ENCODE data around the gene EBI3.
"Not testable (repeated sequence)": the region's sequence is repeated elsewhere in the genome, so short reads cannot be mapped to it uniquely, and the experiment has no call there.

The EBI3 gene

GRCh38 chr19:4189641-4190040 lies 39.7 kb upstream of the EBI3 start:
- no peaks in the 10 kb centered on the region for H3K36me3 ChIP-seq (ENCODE audit: control insufficient read depth, insufficient read depth, low read length)
- no peaks in the 10 kb centered on the region for H3K79me2 ChIP-seq
- H3K4me3 ChIP-seq (ENCODE audit: low read depth, low read length): no peak overlapping the region
- H2AFZ ChIP-seq: no peak overlapping the region
- H3K4me1 ChIP-seq: no peaks in the 10 kb centered on the region
- no peak for TF ChIP-seq CTCF (IDR thresholded peaks at IDR 0.05)
- no peaks in the 10 kb centered on the region for H3K9me3 ChIP-seq (ENCODE audit: control insufficient read depth, low read length)
- no peak overlapping the region for H3K27ac ChIP-seq
- H3K9ac ChIP-seq: no peak overlapping the region
- H3K27me3 ChIP-seq (ENCODE audit: control insufficient read depth, insufficient read depth, low read length): no peaks in the 10 kb centered on the region
- H3K4me2 ChIP-seq (ENCODE audit: low read length): no peak overlapping the region

GRCh38 chr19:4192537-4192936 lies 36.8 kb upstream of the EBI3 start:
- not testable (repeated sequence) for H3K27ac ChIP-seq; H3K9ac ChIP-seq; H3K27me3 ChIP-seq (ENCODE audit: control insufficient read depth, insufficient read depth, low read length); H3K9me3 ChIP-seq (ENCODE audit: control insufficient read depth, low read length); H2AFZ ChIP-seq; H3K79me2 ChIP-seq; H3K4me3 ChIP-seq (ENCODE audit: low read depth, low read length); H3K4me1 ChIP-seq; H3K4me2 ChIP-seq (ENCODE audit: low read length); H3K36me3 ChIP-seq (ENCODE audit: control insufficient read depth, insufficient read depth, low read length)

DNA sequence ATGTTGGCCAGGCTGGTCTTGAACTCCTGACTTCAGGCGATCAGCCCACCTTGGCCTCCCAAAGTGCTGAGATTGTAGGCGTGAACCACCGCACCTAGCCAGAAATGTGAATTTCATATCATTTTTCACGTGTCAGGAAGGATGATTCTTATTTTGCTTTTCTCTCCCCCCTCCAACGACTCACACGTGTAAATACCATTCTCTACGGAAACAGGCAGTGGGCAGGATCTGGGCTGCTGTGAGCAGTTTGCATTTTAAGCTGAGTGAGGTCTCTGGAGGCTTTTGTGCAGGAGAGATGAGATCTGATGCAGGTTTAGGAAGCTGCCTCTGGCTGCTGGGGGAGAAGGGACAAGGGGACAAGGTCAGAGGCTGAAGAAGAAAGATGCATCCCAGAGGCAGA lies 35.0 kb upstream of the EBI3 start:
- H3K9me3 ChIP-seq (ENCODE audit: control insufficient read depth, low read length): no peaks in the 10 kb centered on the region

GRCh38 chr19:4196009-4196408 lies 33.3 kb upstream of the EBI3 start:
- H3K9ac ChIP-seq: no peak overlapping the region
- no peak overlapping the region for H2AFZ ChIP-seq
- no peaks in the 10 kb centered on the region for H3K36me3 ChIP-seq (ENCODE audit: control insufficient read depth, insufficient read depth, low read length)
- no peaks in the 10 kb centered on the region for H3K79me2 ChIP-seq
- no peaks in the 10 kb centered on the region for H3K9me3 ChIP-seq (ENCODE audit: control insufficient read depth, low read length)
- H3K4me2 ChIP-seq (ENCODE audit: low read length): no peak overlapping the region
- no peaks in the 10 kb centered on the region for H3K4me1 ChIP-seq
- no peak for TF ChIP-seq CTCF (IDR thresholded peaks at IDR 0.05)
- no peak overlapping the region for H3K27ac ChIP-seq
- H3K4me3 ChIP-seq (ENCODE audit: low read depth, low read length): no peak overlapping the region
- peaks cover 4% of the 10 kb centered on the region for H3K27me3 ChIP-seq (ENCODE audit: control insufficient read depth, insufficient read depth, low read length)

More for the DNA sequence above, 35.0 kb upstream of the EBI3 start:
- Histone ChIP-seq H3K4me3 (ENCODE audit: low read depth, low read length) (no peak overlapping the region), H2AFZ (no peak overlapping the region), H3K4me1 (no peaks in the 10 kb centered on the region), H3K27ac (no peak overlapping the region), H3K79me2 (no peaks in the 10 kb centered on the region), H3K4me2 (ENCODE audit: low read length) (no peak overlapping the region), H3K27me3 (ENCODE audit: control insufficient read depth, insufficient read depth, low read length) (peaks cover 4% of the 10 kb centered on the region), H3K9ac (no peak overlapping the region), H3K36me3 (ENCODE audit: control insufficient read depth, insufficient read depth, low read length) (no peaks in the 10 kb centered on the region)
- TF ChIP-seq CTCF (IDR thresholded peaks at IDR 0.05): no peak

- Histone ChIP-seq H3K4me1 (no peaks in the 10 kb centered on the region), H3K36me3 (ENCODE audit: control insufficient read depth, insufficient read depth, low read length) (no peaks in the 10 kb centered on the region), H3K4me3 (ENCODE audit: low read depth, low read length) (no peak overlapping the region), H3K9me3 (ENCODE audit: control insufficient read depth, low read length) (no peaks in the 10 kb centered on the region), H3K27ac (no peak overlapping the region), H3K27me3 (ENCODE audit: control insufficient read depth, insufficient read depth, low read length) (peaks cover 4% of the 10 kb centered on the region), H2AFZ (no peak overlapping the region), H3K4me2 (ENCODE audit: low read length) (no peak overlapping the region), H3K79me2 (no peaks in the 10 kb centered on the region), H3K9ac (no peak overlapping the region)
- TF ChIP-seq CTCF (IDR thresholded peaks at IDR 0.05): no peak
Measured at GRCh38 chr19:4196587-4197148, 32.7 kb upstream of the EBI3 start.
